HG03066 (cell line): ENCODE results near the gene KAZN.
"Not testable (repeated sequence)": the region's sequence is repeated elsewhere in the genome, so short reads cannot be mapped to it uniquely, and the experiment has no call there.

Experiments used
- ATAC-seq: cut with Tn5 transposase; IDR thresholded peaks from one replicate; pipeline ENCODE4 v1.9.1; 2021; ENCODE audit warnings: low read depth; ENCODE audit not compliant: unreplicated experiment

The KAZN gene

DNA sequence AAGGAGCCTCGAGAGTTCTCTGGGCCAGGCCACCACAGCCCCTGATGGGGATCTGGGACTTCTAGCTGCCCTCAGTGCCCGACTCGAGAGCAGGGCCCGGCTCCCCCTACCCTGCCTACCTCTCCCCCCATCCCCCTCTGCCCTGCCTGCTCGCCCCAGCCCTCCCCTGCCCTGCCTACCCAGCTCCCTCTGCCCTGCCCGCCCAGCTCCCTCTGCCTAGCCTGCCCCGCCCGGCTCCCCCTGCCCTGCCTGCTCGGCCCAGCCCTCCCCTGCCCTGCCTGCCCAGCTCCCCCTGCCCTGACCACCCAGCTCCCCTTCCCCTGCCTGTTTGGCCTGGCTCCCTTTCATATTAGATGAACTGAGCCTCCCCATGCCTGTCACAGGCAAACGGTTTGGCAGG is 437.6 kb downstream of the KAZN start:
- ATAC-seq = no peak

DNA sequence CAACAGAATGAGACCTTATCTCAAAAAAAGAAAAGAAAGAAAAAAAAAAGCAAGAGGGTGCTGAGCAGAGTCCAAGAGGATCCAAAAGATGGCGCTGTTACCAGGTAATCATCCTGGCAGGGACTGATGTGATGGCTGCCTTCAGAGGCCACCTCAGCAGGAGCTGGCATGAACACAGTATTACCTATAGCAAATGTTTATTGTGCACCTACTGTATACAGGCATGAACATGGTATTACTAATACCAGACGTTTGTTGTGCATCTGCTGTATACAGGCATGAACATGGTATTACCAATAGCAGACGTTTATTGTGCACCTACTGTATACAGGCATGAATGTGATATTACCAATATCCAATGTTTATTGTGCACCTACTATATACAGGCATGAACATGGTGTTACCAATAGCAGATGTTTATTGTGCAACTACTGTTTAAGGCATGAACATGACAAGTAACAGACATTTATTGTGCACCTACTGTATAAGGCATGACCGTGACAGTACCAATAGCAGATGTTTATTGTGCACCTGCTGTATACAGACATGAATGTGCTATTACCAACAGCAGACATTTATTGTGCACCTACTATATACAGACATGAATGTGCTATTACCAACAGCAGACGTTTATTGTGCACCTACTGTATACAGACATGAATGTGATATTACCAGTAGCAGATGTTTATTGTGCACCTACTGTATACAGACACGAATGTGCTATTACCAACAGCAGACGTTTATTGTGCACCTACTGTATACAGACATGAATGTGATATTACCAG is 439.9 kb downstream of the KAZN start:
- ATAC-seq = no peak

GRCh38 chr1:15039017-15039648 is 440.6 kb downstream of the KAZN start:
- no peak for ATAC-seq

GRCh38 chr1:15039901-15040300 is 441.4 kb downstream of the KAZN start:
- no peak for ATAC-seq

- ATAC-seq = not testable (repeated sequence)
Measured at GRCh38 chr1:15040685-15041084, 442.2 kb downstream of the KAZN start.

- ATAC-seq = no peak
Measured at GRCh38 chr1:15042866-15043265, 444.4 kb downstream of the KAZN start.

- ATAC-seq = no peak
Measured at GRCh38 chr1:15043934-15044333, 445.4 kb downstream of the KAZN start.

DNA sequence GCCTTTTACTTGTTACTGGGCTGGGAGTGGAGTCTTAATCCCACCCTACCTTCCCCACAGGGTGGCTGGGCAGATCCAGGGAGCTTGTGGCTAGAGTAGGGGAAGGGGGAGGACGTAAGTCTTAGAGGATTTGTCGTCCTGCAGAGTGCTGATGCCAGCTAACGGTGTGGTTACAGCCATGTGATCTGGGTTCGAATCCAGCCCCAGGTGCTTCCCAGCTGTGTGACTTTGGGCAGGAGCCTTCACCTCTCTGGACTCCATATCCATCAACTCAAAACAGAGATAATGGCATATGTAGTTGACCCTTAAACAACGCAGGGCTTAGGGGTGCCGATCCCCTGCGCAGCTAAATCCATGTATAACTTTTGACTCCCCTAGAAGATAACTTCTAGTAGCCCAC is 446.6 kb downstream of the KAZN start:
- no peak for ATAC-seq

DNA sequence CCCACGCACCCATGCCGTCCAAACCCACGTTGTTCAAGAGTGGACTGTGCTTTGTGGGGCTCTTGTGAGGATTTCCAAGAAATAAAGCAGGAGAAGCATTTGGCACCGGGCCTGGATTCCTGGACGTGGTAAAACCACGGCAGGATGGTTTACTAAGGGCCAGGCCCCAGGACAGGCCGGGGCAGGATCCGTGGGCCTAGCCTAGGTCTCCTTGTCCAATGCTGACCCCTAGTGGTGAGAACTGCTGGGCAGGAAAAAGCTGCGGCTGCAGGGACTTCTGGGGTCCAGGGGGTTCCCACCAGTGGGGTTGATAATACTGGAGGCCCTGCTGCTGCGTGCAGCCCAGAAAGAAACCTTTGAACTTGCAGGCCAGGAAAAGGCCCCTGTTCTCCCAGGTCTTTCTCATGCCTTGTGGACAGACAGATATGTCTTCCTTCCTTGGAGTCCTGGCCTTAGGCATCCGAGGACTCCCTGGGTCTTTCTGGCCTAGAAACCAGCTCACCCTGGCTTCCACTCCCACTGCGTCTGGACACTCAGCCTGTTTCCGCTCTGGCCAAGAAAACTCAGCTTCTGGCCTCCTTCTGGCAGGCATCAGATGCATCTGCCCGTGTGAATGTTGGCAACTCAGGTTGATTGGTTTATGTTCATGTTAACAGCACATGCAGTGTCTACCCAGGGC is 448.1 kb downstream of the KAZN start:
- ATAC-seq = no peak

DNA sequence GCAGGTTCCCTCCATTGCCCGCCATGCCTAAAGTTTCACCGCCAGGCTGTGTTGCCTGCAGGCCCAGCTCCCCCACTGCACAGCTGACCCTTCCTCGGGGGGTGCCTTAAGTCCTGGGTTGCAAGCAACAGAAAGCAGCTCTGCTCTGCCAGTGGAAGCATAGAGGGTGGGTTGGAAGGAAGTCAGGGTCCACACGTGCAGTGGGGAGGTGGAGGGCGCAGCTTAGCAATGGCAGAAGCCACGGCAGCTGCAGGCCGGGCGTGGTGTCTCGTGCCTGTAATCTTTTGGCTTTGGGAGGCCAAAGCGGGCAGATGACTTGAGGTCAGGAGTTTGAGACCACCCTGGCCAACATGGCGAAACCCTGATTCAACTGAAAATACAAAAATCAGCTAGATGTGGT is 448.8 kb downstream of the KAZN start:
- no peak for ATAC-seq

- no peak for ATAC-seq
Measured at GRCh38 chr1:15048437-15048980, 450.0 kb downstream of the KAZN start.

GRCh38 chr1:15049067-15049466 is 450.6 kb downstream of the KAZN start:
- no peak for ATAC-seq

DNA sequence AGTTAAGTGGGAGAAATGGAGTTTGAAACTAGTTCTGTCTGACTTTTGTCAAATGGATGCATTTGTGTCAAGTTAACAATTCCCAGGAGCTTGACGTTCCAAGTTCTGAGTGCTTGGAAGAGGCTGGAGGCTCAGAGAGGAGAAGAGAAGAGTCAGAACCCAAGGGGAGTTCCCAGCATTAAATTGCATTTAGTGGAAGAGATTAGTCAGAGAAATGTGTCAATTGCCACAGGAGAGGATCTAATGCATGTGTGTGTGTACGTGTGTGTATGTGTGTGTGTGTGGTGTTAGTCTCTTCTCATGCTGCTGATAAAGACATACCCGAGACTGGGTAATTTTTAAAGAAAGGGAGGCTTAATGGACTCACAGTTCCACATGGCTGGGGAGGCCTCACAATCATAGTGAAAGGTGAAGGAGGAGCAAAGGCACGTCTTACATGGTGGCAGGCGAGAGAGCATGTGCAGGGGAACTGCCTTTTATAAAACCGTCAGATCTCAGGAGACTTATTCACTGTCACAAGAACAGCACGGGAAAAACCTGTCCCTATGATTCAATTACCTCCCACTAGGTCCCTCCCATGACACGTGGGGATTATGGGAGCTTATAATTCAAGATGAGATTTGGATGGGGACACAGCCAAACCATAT is 453.5 kb downstream of the KAZN start:
- no peak for ATAC-seq

GRCh38 chr1:15053153-15053552 is 454.7 kb downstream of the KAZN start:
- ATAC-seq = no peak

DNA sequence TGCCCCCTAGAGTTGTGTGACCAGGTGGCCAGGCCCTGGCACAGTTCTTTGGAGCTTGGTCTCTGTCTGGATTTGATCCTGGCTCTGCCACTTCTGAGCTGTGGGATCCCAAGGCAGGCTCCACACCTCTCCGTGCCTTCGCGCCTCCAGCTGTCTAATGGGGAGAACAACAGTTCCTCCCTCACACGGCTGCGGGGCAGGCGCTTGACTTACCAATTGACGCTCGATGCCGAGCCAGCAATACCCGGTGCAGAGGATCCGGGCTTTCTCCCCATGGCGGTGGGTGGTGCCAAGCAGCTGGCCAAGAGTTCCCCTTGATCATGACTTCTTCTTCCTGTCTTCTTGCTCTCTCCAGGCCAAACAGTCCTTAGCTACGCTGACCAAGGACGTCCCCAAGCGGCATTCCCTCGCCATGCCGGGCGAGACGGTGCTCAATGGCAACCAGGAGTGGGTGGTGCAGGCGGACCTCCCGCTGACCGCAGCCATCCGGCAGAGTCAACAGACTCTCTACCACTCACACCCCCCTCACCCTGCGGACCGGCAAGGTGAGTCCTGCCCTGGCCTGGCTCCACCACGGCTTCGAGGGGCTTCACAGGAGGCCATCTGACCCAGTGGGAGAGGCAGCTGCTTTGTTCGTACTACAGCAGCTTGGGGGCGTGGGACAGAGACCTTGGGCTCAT is 457.4 kb downstream of the KAZN start:
- no peak for ATAC-seq

- no peak for ATAC-seq
Measured at GRCh38 chr1:15056515-15057285, 458.2 kb downstream of the KAZN start.

- no peak for ATAC-seq
Measured at GRCh38 chr1:15057834-15058233, 459.3 kb downstream of the KAZN start.

DNA sequence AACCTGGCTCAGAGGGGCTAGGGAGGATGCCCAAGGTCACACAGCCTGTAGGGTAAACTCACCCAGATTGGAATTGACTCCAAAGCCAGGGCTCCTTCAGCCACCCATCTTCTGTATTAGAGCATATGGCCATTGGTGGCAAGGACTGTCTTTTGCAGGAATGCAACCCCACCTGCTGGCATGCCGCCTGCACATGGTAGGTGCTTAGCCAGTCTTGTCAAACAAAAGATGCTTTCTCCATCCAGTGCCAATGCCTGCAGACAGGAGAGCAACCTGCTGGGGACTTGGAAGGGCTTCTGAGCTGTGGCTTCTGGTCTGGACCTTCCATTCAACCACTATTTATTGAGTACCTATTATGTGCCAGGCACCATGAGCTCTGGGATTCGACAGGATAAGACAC is 459.8 kb downstream of the KAZN start:
- ATAC-seq = no peak

DNA sequence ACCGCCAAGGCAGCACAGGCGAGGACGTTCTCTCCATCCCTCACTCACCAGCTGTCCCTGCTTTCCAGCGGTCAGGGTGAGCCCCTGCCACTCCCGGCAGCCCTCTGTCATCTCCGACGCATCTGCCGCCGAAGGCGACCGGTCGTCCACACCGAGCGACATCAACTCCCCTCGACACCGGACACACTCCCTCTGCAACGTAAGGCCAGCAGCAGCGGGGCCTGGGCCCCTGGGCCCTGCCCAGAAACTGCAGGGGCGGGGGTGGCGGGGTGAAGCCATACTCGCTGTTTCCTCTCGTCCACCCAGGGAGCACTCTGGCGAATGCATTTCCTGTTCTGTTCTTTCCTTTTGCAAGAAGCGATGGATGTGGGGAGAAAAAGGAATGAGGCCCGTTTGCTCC is 461.6 kb downstream of the KAZN start:
- ATAC-seq = no peak
